H1 (cell line): ENCODE data around the gene CDK10. TPM values are rescaled to one million over a fixed set of nuclear protein-coding genes. Genes with fewer than 3 reads are reported as not detected.

Experiments
- CTCF ChIA-PET: fragments of 300-600 bp; sonication (Branson Sonifier 250); formaldehyde crosslinking; loops from one replicate; lab custom pipeline; 2021; ENCODE audit not compliant: partially characterized antibody; lab: Charles Lee
- POLR2A ChIA-PET: fragments of 300-600 bp; sonication (Branson Sonifier 250); formaldehyde crosslinking; loops from one replicate; lab custom pipeline; 2021; ENCODE audit warnings: inconsistent platforms; ENCODE audit not compliant: partially characterized antibody; lab: Charles Lee
- DNase-seq, 2 experiments: peaks; one replicate each; pipeline versions ENCODE4 v3.0.0 to v3.0.0-alpha.2; 2010 to 2022; ENCODE audit warnings: low spot score in 2 of 2, low read depth in 1 of 2, mixed read lengths in 1 of 2
- FAIRE-seq: peaks from 2 replicates; lab custom pipeline; 2011; peaks lifted over from hg19 to GRCh38; lab: Jason Lieb, UNC
- H2AFZ ChIP-seq: 2 replicates; pipeline ENCODE4 v1.8.1; 2012; ENCODE audit warnings: low read length, inconsistent platforms
- H2AK5ac ChIP-seq: 2 replicates; pipeline ENCODE4 v1.6.1; 2013; ENCODE audit warnings: low read depth, low read length
- H2BK120ac ChIP-seq: replicated peaks from 2 replicates; pipeline ENCODE3; 2013; ENCODE audit warnings: low read depth, low read length, inconsistent platforms
- H2BK12ac ChIP-seq: 2 replicates; pipeline ENCODE4 v1.6.1; 2013; ENCODE audit warnings: low read depth, low read length
- H2BK15ac ChIP-seq: 2 replicates; pipeline ENCODE4 v1.6.1; 2013; ENCODE audit warnings: low read length
- H2BK20ac ChIP-seq: 2 replicates; pipeline ENCODE4 v1.6.1; 2013; ENCODE audit warnings: low read length
- H2BK5ac ChIP-seq: 2 replicates; pipeline ENCODE4 v1.6.1; 2013; ENCODE audit warnings: low read depth, low read length
- H3K14ac ChIP-seq: 2 replicates; pipeline ENCODE4 v1.6.1; 2013; ENCODE audit warnings: inconsistent platforms; ENCODE audit not compliant: insufficient read length
- H3K18ac ChIP-seq: 2 replicates; pipeline ENCODE4 v1.6.1; 2013; ENCODE audit warnings: low read length; ENCODE audit errors: extremely low read depth
- H3K23ac ChIP-seq: 2 replicates; pipeline ENCODE4 v1.6.1; 2013; ENCODE audit warnings: inconsistent platforms; ENCODE audit not compliant: insufficient read length
- H3K23me2 ChIP-seq: 2 replicates; pipeline ENCODE4 v1.6.1; 2013; ENCODE audit warnings: low read depth, low read length
- H3K27ac ChIP-seq: 2 replicates; pipeline ENCODE4 v1.6.1; 2011; ENCODE audit warnings: low read depth, low read length, inconsistent platforms
- H3K27me3 ChIP-seq, 4 experiments: replicated peaks in 1 of 4; 1 replicate in 1 of 4; 2 replicates in 3 of 4; pipeline versions ENCODE4 v1.6.1 to v1.8.1; 2011 to 2013; ENCODE audit warnings: low read length in 3 of 4, mild to moderate bottlenecking in 3 of 4, inconsistent platforms in 2 of 4, mixed read lengths in 2 of 4, moderate library complexity in 1 of 4; ENCODE audit not compliant: control insufficient read depth in 3 of 4, insufficient read depth in 3 of 4; ENCODE audit errors: extremely low read depth in 1 of 4
- H3K36me3 ChIP-seq, 4 experiments: 2 replicates each; pipeline versions ENCODE4 v1.6.1 to v1.8.1; 2011 to 2013; ENCODE audit warnings: mild to moderate bottlenecking in 4 of 4, low read length in 3 of 4, moderate library complexity in 2 of 4, control low read depth in 1 of 4, inconsistent platforms in 1 of 4; ENCODE audit not compliant: insufficient read depth in 4 of 4, control insufficient read depth in 2 of 4
- H3K4ac ChIP-seq: replicated peaks from 2 replicates; pipeline ENCODE3; 2013; ENCODE audit warnings: low read length, low read depth, mixed read lengths, inconsistent platforms; ENCODE audit not compliant: insufficient read length
- H3K4me1 ChIP-seq, 4 experiments: replicated peaks in 1 of 4; 1 replicate in 1 of 4; 2 replicates in 3 of 4; pipeline versions ENCODE4 v1.6.1 to v1.8.1; 2011 to 2013; ENCODE audit warnings: low read length in 3 of 4, inconsistent platforms in 2 of 4, mixed read lengths in 1 of 4; ENCODE audit not compliant: insufficient read depth in 4 of 4, control insufficient read depth in 3 of 4
- H3K4me2 ChIP-seq, 2 experiments: 2 replicates each; pipeline versions ENCODE4 v1.6.1 to v1.8.1; 2011 to 2013; ENCODE audit warnings: low read depth in 2 of 2, low read length in 2 of 2, control low read depth in 1 of 2, inconsistent platforms in 1 of 2, mild to moderate bottlenecking in 1 of 2; ENCODE audit not compliant: insufficient read depth in 1 of 2
- H3K4me3 ChIP-seq, 4 experiments: fragments of 200-600, 300-600 bp in 1 of 4; sonication (generic), shearing (Covaris generic), sonication (Bioruptor Twin) in 1 of 4; 2 replicates each; pipeline versions ENCODE4 v1.5.1 to v1.8.1; 2011 to 2016; ENCODE audit warnings: low read length in 4 of 4, low read depth in 3 of 4, control low read depth in 2 of 4, inconsistent platforms in 2 of 4, mild to moderate bottlenecking in 2 of 4, mixed read lengths in 1 of 4, moderate library complexity in 1 of 4; ENCODE audit not compliant: insufficient read depth in 2 of 4; ENCODE audit errors: extremely low read depth in 1 of 4
- H3K56ac ChIP-seq: replicated peaks from 2 replicates; pipeline ENCODE3; 2013; ENCODE audit warnings: low read depth, mild to moderate bottlenecking, mixed read lengths, low read length, inconsistent platforms; ENCODE audit not compliant: insufficient read length
- H3K79me1 ChIP-seq: 2 replicates; pipeline ENCODE4 v1.6.1; 2013; ENCODE audit warnings: low read depth, low read length, control low read depth
- H3K79me2 ChIP-seq, 2 experiments: 2 replicates each; pipeline versions ENCODE4 v1.6.1 to v1.8.1; 2012 to 2013; ENCODE audit warnings: low read length in 2 of 2, mild to moderate bottlenecking in 2 of 2, inconsistent platforms in 1 of 2; ENCODE audit not compliant: insufficient read depth in 2 of 2, control insufficient read depth in 1 of 2
- H3K9ac ChIP-seq, 4 experiments: replicated peaks in 1 of 4; 1 replicate in 1 of 4; 2 replicates in 3 of 4; pipeline versions ENCODE4 v1.6.1 to v1.8.1; 2011 to 2013; ENCODE audit warnings: low read depth in 3 of 4, low read length in 3 of 4, control low read depth in 2 of 4, mild to moderate bottlenecking in 2 of 4, moderate library complexity in 2 of 4, inconsistent platforms in 1 of 4; ENCODE audit errors: extremely low read depth in 1 of 4
- H3K9me3 ChIP-seq, 2 experiments: 2 replicates each; pipeline versions ENCODE4 v1.6.1 to v1.8.1; 2012 to 2013; ENCODE audit warnings: mild to moderate bottlenecking in 2 of 2, moderate library complexity in 2 of 2, control low read depth in 1 of 2, inconsistent platforms in 1 of 2, low read depth in 1 of 2, low read length in 1 of 2, mixed read lengths in 1 of 2; ENCODE audit not compliant: insufficient read depth in 2 of 2
- H4K20me1 ChIP-seq, 2 experiments: replicated peaks in 1 of 2; 2 replicates each; pipeline versions ENCODE3 to v1.8.1; 2011 to 2013; ENCODE audit warnings: inconsistent platforms in 2 of 2, low read length in 2 of 2, mild to moderate bottlenecking in 1 of 2; ENCODE audit not compliant: insufficient read depth in 2 of 2, control insufficient read depth in 1 of 2
- H4K5ac ChIP-seq: 2 replicates; pipeline ENCODE4 v1.6.1; 2013; ENCODE audit warnings: low read length, low read depth, mixed read lengths, inconsistent platforms; ENCODE audit not compliant: insufficient read length
- H4K8ac ChIP-seq: 2 replicates; pipeline ENCODE4 v1.8.0; 2013; ENCODE audit warnings: mild to moderate bottlenecking, moderate library complexity, low read length, inconsistent platforms; ENCODE audit not compliant: insufficient read depth; ENCODE audit errors: extremely low read depth
- H4K91ac ChIP-seq: replicated peaks from 2 replicates; pipeline ENCODE3; 2013; ENCODE audit warnings: low read length, mixed read lengths, inconsistent platforms; ENCODE audit not compliant: insufficient read length
- CREB1 ChIP-seq: IDR thresholded peaks from 2 replicates; pipeline ENCODE4 v1.6.1; 2012; ENCODE audit warnings: inconsistent platforms
- FOSL1 ChIP-seq: IDR thresholded peaks from 2 replicates; pipeline ENCODE4 v1.6.1; 2011; ENCODE audit warnings: mild to moderate bottlenecking, low read depth, low read length, moderate library complexity; ENCODE audit not compliant: insufficient read depth
- MAFK ChIP-seq: IDR thresholded peaks from 2 replicates; pipeline ENCODE4 v1.6.1; 2012; ENCODE audit warnings: low read depth, mild to moderate bottlenecking, improper control_type of control experiment, low read length
- WGBS, 2 experiments: shearing (Covaris generic) in 1 of 2; methylation state at CpG; one replicate each; pipeline versions ENCODE4 v1.1.6 to v1.1.7; 2013 to 2015; ENCODE audit warnings: low lambda C conversion rate in 2 of 2, mixed read lengths in 2 of 2, inconsistent platforms in 1 of 2, low coverage in 1 of 2, missing lambda C conversion rate in 1 of 2; ENCODE audit not compliant: insufficient replicate concordance in 2 of 2, insufficient coverage in 1 of 2, insufficient read length in 1 of 2; ENCODE audit errors: extremely low coverage in 1 of 2, missing lambda C conversion rate in 1 of 2; 5-methylcytosine and 5-hydroxymethylcytosine counted together
- polyA plus RNA-seq, 7 experiments: library from polyadenylated mRNA; depleted of rRNA in 3 of 7; stranded (reverse) in 5 of 7; unstranded in 2 of 7; fragments of >200 nt in 5 of 7; fragments of 200-250 nt in 2 of 7; gene quantifications; 1 replicate in 5 of 7; 2 replicates in 1 of 7; 4 replicates in 1 of 7; pipeline versions ENCODE4 v1.2.1 to v1.2.3, GENCODE V29; 2011 to 2013; ENCODE audit warnings: missing spikeins in 2 of 7, mixed read lengths in 2 of 7
- total RNA-seq: library from RNA; stranded (reverse); fragmentation: NEBNext Ultra II Directional; extraction: Animal tissue kit (Norgen Biotek cat#: 25700); gene quantifications from 2 replicates; pipeline ENCODE4 v1.2.1, GENCODE V29; 2021

Gene CDK10
- total and polyA plus RNA-seq, 2 of the 8 experiments (the other 6 are each of a cell fraction or from before 2014, with no cell fraction given), result 49.5 to 83.9 TPM

- H3K36me3 ChIP-seq, result peaks cover 0 to 10% (median 5%) of the 10 kb centered on the region in 4 experiments; a peak in 3 of 8 replicates
- H3K9me3 ChIP-seq, result no peaks in the 10 kb centered on the region
- H3K9ac ChIP-seq, result no peak overlapping the region
- peaks cover 8% of the 10 kb centered on the region for H3K23me2 ChIP-seq
- H2BK12ac ChIP-seq, result no peak overlapping the region
- ChIA-PET POLR2A (interaction anchor here (0.6 to 16.7 kb wide), 9 partner anchors 8 to 170 kb away, joined by 3 to 193 read pairs (median 5); partner anchors contain the start of genes CDK10, SPATA2L and SPIRE2), CTCF (interaction anchor here (0.6 to 1.7 kb wide), 6 partner anchors 9 to 847 kb away, joined by 3 to 10 read pairs (median 4); no protein-coding TSS in a partner anchor)
- H2BK15ac ChIP-seq, result no peak overlapping the region
- no peak overlapping the region for H2AK5ac ChIP-seq
- DNase-seq (no peak), FAIRE-seq (no peak)
- H2AFZ ChIP-seq, result no peak overlapping the region
- H4K5ac ChIP-seq, result no peak overlapping the region
- H4K8ac ChIP-seq, result no peak overlapping the region
- H4K20me1 ChIP-seq, result peaks cover 9 to 15% of the 10 kb centered on the region in 2 experiments
- H3K4me1 ChIP-seq, result peaks cover 0 to 9% (median 0%) of the 10 kb centered on the region in 4 experiments; a peak in 5 of 7 replicates
- TF ChIP-seq MAFK (no peak), CREB1 (no peak), FOSL1 (no peak)
- peaks cover 1 to 25% (median 21%) of the 10 kb centered on the region in 4 experiments for H3K27me3 ChIP-seq
- H3K4ac ChIP-seq, result no peak overlapping the region
- no peaks in the 10 kb centered on the region for H3K79me2 ChIP-seq
- no peak overlapping the region for H3K27ac ChIP-seq
- no peak overlapping the region for H2BK120ac ChIP-seq
- H4K91ac ChIP-seq, result no peak overlapping the region
- H3K4me3 ChIP-seq, result no peak overlapping the region
- H3K79me1 ChIP-seq, result 0 out of 2 replicates have a peak, but pooled peaks cover 2% of the 10 kb centered on the region
- H3K18ac ChIP-seq, result no peak overlapping the region
- no peak overlapping the region for H2BK20ac ChIP-seq
- H3K56ac ChIP-seq, result no peak overlapping the region
- 95% methylated on average over 13 of the region's 15 CpGs; no CpG with 5 or more reads in 1 of the 2 experiments for WGBS, 2 experiments
- H2BK5ac ChIP-seq, result no peak overlapping the region
- no peak overlapping the region for H3K14ac ChIP-seq
- no peak overlapping the region for H3K4me2 ChIP-seq
- H3K23ac ChIP-seq, result no peak overlapping the region
Measured at GRCh38 chr16:89716493-89716892, 30.0 kb downstream of the CDK10 start.
